ENCODE measurements around the gene CFDP1.

CFDP1 gene

DNA sequence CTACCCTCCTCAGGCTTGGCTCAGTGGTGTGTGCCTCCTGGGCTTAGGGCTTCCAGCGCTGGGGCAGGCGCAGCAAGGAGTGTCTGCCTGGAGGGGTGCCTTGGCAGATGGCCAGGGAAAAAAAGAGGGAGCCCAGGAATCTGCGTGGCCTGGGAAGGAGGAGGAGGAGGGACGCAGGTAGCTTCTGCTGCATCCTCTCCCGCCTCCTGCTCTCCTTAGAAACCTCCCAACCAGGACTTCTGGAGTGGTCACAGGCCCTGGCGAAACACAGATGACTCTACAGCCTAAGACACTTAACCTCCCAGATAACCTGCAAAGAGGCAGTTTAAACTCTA lies 174.5 kb downstream of the CFDP1 start:
- TF ChIP-seq TAF1 (IDR thresholded peaks at IDR 0.05; ENCODE audit: borderline replicate concordance, insufficient read depth, low read length) = no peak

DNA sequence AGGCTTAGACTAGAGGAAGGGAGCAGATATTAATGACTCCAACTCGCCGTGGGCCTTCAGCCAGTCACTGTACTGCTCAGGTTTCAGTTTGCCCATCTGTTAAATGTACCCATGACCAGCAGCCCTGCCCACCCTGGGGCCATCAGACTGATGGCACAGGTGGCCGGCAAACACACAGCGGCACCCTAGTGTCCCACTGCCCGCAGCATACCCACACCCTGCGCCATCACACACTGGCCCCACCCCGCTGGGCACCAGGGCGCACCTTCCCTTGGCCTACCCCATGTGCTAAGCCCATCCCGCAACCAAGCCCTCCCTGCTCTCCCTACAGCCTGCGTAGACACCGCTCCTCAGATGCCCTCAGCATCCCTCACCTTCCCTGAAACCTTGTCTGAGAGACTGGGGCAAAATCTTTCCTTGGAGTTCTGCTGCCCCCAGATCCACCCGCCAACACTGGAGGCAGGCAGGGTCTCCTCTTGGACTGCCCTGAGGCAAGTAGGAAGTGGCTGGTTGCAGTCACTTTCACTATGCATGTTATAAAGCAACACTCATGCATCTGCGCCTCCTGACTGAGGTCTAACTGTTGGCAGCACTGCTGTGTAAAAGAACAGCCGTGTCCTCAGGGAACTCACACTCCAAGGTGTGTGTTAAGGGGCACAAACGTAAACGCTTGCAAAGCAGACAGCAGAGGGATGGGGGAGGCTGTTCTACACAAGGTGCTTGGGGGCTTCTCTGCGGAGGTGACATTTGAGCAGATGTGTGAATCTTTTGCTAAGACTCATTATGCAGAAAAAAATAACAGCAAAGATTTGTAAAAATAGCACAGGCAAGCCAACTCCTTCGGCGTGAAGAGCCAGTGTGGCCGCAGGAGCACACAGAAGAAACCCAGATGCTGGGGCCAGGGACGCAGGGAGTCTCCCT lies 175.2 kb downstream of the CFDP1 start:
- TF ChIP-seq TAF1 (IDR thresholded peaks at IDR 0.05; ENCODE audit: borderline replicate concordance, insufficient read depth, low read length) (no peak), SIN3A (IDR thresholded peaks at IDR 0.05; ENCODE audit: borderline replicate concordance, insufficient read depth, low read length) (no peak), FOXP2 (optimal IDR thresholded peaks at IDR 0.05; ENCODE audit: borderline replicate concordance, extremely low read depth, extremely low read length, insufficient read depth) (no peak), POLR2AphosphoS5 (IDR thresholded peaks at IDR 0.05; ENCODE audit: low read depth, low read length) (no peak)
- TF ChIP-seq, protein P1, sequence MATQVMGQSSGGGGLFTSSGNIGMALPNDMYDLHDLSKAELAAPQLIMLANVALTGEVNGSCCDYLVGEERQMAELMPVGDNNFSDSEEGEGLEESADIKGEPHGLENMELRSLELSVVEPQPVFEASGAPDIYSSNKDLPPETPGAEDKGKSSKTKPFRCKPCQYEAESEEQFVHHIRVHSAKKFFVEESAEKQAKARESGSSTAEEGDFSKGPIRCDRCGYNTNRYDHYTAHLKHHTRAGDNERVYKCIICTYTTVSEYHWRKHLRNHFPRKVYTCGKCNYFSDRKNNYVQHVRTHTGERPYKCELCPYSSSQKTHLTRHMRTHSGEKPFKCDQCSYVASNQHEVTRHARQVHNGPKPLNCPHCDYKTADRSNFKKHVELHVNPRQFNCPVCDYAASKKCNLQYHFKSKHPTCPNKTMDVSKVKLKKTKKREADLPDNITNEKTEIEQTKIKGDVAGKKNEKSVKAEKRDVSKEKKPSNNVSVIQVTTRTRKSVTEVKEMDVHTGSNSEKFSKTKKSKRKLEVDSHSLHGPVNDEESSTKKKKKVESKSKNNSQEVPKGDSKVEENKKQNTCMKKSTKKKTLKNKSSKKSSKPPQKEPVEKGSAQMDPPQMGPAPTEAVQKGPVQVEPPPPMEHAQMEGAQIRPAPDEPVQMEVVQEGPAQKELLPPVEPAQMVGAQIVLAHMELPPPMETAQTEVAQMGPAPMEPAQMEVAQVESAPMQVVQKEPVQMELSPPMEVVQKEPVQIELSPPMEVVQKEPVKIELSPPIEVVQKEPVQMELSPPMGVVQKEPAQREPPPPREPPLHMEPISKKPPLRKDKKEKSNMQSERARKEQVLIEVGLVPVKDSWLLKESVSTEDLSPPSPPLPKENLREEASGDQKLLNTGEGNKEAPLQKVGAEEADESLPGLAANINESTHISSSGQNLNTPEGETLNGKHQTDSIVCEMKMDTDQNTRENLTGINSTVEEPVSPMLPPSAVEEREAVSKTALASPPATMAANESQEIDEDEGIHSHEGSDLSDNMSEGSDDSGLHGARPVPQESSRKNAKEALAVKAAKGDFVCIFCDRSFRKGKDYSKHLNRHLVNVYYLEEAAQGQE (IDR thresholded peaks at IDR 0.05; ENCODE audit: insufficient read depth in 1 of 2, low read depth in 2 of 2, low read length in 2 of 2) = no peak

- TF ChIP-seq, protein P1 (IDR thresholded peaks at IDR 0.05; ENCODE audit: insufficient read depth in 1 of 2, low read depth in 2 of 2, low read length in 2 of 2) = no peak
- TF ChIP-seq TAF1 (IDR thresholded peaks at IDR 0.05; ENCODE audit: borderline replicate concordance, insufficient read depth, low read length) = no peak
These were observed 176.5 kb downstream of the CFDP1 start for GRCh38 chr16:75256696-75257343.

DNA sequence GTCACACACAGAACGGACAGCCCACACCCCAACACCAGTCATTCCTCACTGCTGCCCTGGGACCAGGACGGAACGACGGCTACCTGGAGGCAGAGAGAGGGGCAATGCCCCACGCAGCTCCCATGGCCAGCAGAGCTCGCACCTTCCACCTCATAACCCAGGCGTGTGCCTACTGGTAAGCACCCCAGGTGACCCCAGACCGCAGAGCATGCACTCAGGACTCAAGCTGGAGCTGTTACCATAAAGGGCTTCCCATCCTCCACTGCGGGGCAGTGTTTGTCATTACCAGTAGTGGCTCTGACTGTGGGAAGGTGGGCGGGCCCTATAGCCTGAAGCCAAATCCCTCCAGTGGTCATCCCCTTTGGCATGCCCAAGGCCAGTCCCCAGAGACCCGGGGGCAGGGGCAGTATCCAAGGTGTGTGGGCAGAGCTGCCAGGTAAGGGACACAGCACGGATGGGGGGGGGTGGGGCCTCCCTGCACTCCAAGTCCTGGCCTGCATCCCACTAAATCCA lies 177.2 kb downstream of the CFDP1 start:
- TF ChIP-seq, protein P1 (IDR thresholded peaks at IDR 0.05; ENCODE audit: insufficient read depth in 1 of 2, low read depth in 2 of 2, low read length in 2 of 2) = no peak
- TF ChIP-seq POLR2AphosphoS5 (IDR thresholded peaks at IDR 0.05; ENCODE audit: low read depth, low read length) (no peak), TAF1 (IDR thresholded peaks at IDR 0.05; ENCODE audit: borderline replicate concordance, insufficient read depth, low read length) (no peak), SIN3A (IDR thresholded peaks at IDR 0.05; ENCODE audit: borderline replicate concordance, insufficient read depth, low read length) (no peak), FOXP2 (optimal IDR thresholded peaks at IDR 0.05; ENCODE audit: borderline replicate concordance, extremely low read depth, extremely low read length, insufficient read depth) (no peak)

GRCh38 chr16:75254359-75254837 lies 178.9 kb downstream of the CFDP1 start:
- TF ChIP-seq, protein P1 (IDR thresholded peaks at IDR 0.05; ENCODE audit: insufficient read depth in 1 of 2, low read depth in 2 of 2, low read length in 2 of 2) = no peak
- TF ChIP-seq TAF1 (IDR thresholded peaks at IDR 0.05; ENCODE audit: borderline replicate concordance, insufficient read depth, low read length) = no peak
- no peak for TF ChIP-seq SIN3A (IDR thresholded peaks at IDR 0.05; ENCODE audit: borderline replicate concordance, insufficient read depth, low read length)
- TF ChIP-seq FOXP2 (optimal IDR thresholded peaks at IDR 0.05; ENCODE audit: borderline replicate concordance, extremely low read depth, extremely low read length, insufficient read depth) = no peak
- TF ChIP-seq POLR2AphosphoS5 (IDR thresholded peaks at IDR 0.05; ENCODE audit: low read depth, low read length) = no peak

Measured in PFSK-1 (cell line).